NCI-H2196 treated with DMSO at 0.1 percent for 48 hours (cell line): ENCODE results near the gene MRGPRD.

Experiments
- DNase-seq: peaks from one replicate; lab custom pipeline; 2025; ENCODE audit not compliant: unreplicated experiment; lab: John Stamatoyannopoulos, UW

The MRGPRD gene

GRCh38 chr11:68970921-68971636 is 9.7 kb downstream of the MRGPRD start:
- DNase-seq, result no peak

- no peak for DNase-seq
Measured at GRCh38 chr11:68969386-68969785, 11.4 kb downstream of the MRGPRD start.

- DNase-seq, result no peak
Measured at GRCh38 chr11:68968306-68969250, 12.2 kb downstream of the MRGPRD start.

GRCh38 chr11:68966894-68967780 is 13.6 kb downstream of the MRGPRD start:
- no peak for DNase-seq

GRCh38 chr11:68965901-68966853 is 14.6 kb downstream of the MRGPRD start:
- no peak for DNase-seq

GRCh38 chr11:68963779-68964178 is 17.0 kb downstream of the MRGPRD start:
- DNase-seq, result no peak

- no peak for DNase-seq
Measured at GRCh38 chr11:68962527-68963250, 18.1 kb downstream of the MRGPRD start.

GRCh38 chr11:68961245-68961644 is 19.5 kb downstream of the MRGPRD start:
- DNase-seq, result no peak

- DNase-seq, result no peak
Measured at GRCh38 chr11:68960294-68961071, 20.3 kb downstream of the MRGPRD start.

GRCh38 chr11:68959465-68960293 is 21.1 kb downstream of the MRGPRD start:
- DNase-seq, result no peak

- no peak for DNase-seq
Measured at GRCh38 chr11:68958211-68958610, 22.6 kb downstream of the MRGPRD start.

GRCh38 chr11:68956547-68957254 is 24.1 kb downstream of the MRGPRD start:
- no peak for DNase-seq

- DNase-seq, result no peak
Measured at GRCh38 chr11:68956142-68956541, 24.6 kb downstream of the MRGPRD start.

GRCh38 chr11:68955607-68955958 is 25.2 kb downstream of the MRGPRD start:
- no peak for DNase-seq

GRCh38 chr11:68954836-68955606 is 25.8 kb downstream of the MRGPRD start:
- DNase-seq, result no peak

- DNase-seq, result no peak
Measured at GRCh38 chr11:68950762-68951161, 30.0 kb downstream of the MRGPRD start.
